OCI-LY3 (cell line): Measurements from ENCODE around the gene BCAN.

Source experiments
- CTCF ChIP-seq: fragments of 200-600, 300-600 bp; sonication (generic); IDR thresholded peaks from 2 replicates; pipeline ENCODE4 v1.5.1; 2014; ENCODE audit warnings: antibody characterized with exemption, low read length, low read depth
- EZH2phosphoT487 ChIP-seq: fragments of 200-600 bp; shearing (Covaris generic); IDR thresholded peaks from 2 replicates; pipeline ENCODE4 v1.6.1; 2018; ENCODE audit warnings: antibody characterized with exemption, mixed run types, low read depth

DNA sequence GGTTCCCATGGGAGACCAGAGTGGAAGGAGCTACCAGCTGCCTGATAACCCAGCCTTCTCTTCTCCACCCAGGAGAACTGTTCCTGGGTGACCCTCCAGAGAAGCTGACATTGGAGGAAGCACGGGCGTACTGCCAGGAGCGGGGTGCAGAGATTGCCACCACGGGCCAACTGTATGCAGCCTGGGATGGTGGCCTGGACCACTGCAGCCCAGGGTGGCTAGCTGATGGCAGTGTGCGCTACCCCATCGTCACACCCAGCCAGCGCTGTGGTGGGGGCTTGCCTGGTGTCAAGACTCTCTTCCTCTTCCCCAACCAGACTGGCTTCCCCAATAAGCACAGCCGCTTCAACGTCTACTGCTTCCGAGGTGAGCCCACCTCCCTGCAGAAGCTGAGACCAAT is 6.6 kb downstream of the BCAN start:
- TF ChIP-seq CTCF (no peak), EZH2phosphoT487 (no peak)
